Cerebellar nuclear complex (tissue), 1 donor: ENCODE measurements around the gene GRIK2.

Source experiments
- DNase-seq, 2 experiments: peaks; one replicate each; lab custom pipeline; 2025; lab: John Stamatoyannopoulos, UW

GRIK2 gene

DNA sequence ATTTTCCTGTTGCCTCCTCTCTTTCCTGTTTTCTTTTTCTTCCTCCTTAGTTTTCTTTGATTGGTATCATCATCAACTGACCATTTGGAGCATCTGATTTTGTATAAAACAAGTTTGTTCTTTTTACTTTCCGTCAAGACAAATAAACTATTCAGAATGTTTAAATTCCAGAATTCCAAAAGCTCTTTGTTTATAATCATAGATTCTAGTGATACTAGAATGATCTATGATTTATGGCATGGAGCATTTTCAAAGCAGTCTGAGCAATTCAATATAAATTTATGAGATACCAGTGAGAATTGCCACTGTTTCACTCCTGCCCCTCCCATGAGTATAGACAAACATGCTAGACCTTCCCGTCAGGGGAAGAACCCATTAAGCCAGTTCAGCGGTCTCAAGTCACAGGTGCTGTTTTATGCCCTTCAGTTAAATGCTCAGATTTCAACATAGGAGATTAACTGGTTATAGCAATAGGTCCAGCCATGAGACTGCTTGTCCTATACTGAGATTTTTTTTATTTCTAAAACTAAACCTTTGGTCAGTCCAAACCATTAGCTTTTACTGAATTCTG is 60.7 kb downstream of the GRIK2 start:
- DNase-seq = no peak

DNA sequence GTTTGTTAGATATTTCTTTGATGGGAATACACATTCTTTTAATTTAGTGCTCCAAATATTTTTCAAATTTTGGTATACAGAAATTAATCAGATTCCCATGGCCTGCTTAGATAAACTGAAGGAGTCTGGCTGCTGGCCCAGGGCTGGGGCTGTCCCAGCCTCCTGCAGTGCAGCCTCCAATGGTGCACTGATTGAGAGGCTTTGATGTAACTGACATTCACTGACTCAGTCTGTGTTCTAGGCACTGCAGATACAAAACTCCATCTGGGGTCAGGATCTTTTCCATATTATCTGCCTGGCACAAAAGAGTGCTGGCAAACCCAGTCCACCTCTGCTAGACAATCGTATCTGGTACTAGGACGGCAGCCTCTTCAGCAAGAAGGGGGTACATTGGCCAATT is 64.8 kb downstream of the GRIK2 start:
- DNase-seq = peak; percentile 44 to 45

DNA sequence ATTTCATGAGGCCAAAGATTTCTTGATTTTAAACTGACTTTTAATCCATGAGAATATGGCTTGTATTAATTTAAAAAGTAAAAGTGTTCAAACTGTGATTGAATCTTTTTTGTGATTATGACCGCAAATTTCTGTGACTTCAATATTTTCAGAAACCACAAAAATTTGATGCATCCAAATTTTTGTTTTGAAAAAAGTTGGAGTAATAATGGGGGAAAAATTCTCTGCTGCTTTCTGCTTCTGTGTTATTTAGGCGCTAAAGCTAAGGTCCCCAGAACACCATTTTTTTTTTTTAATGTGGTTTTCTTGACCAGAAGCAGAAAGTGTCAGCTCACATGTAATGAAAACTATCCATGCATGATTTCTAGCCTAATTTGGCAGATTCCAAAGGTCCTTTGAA is 65.3 kb downstream of the GRIK2 start:
- DNase-seq = no peak

- DNase-seq = no peak
These were observed 69.1 kb downstream of the GRIK2 start for GRCh38 chr6:101462576-101462975.

DNA sequence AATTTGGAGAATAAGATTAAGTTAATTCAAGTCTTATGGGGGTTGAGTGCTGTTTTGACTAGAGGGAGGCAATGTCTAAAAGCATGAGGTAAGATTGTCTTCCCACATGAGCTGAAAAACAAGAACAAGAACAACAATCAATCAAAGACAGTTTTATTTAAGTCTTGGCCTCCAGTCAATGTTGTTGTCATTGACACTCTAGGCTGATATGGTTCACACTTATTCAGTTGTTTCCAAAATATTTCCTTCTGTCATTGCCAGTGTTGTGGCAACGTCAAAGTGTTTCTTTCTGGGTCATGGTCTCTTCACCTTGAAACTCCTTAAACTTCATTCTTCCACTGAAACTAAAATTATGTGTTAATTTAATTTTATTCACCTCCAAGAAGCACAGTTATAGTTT is 72.4 kb downstream of the GRIK2 start:
- DNase-seq = no peak

GRCh38 chr6:101477436-101477835 is 83.9 kb downstream of the GRIK2 start:
- peak; percentile 71 to 92 for DNase-seq

DNA sequence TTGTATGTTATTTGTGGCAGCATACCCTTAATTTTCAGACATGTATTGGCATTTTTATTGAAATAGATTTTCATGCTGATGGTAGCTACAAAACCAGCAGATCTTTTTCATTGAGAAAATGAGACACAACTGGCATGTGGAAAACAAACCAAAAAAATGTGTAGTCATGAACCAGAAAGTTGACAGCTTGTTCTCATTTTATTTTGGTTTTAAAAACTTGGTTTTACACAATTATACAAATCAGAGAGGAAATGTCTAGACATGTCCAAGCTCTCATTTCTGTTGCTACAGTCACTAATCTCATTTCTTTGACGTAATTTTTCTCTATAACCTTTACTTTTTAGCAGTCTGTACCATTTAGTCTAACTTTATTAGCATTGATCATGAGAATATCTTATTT is 85.4 kb downstream of the GRIK2 start:
- no peak for DNase-seq

GRCh38 chr6:101482606-101483005 is 89.1 kb downstream of the GRIK2 start:
- no peak for DNase-seq

GRCh38 chr6:101484781-101485180 is 91.3 kb downstream of the GRIK2 start:
- DNase-seq = no peak

GRCh38 chr6:101486124-101486523 is 92.6 kb downstream of the GRIK2 start:
- no peak for DNase-seq

DNA sequence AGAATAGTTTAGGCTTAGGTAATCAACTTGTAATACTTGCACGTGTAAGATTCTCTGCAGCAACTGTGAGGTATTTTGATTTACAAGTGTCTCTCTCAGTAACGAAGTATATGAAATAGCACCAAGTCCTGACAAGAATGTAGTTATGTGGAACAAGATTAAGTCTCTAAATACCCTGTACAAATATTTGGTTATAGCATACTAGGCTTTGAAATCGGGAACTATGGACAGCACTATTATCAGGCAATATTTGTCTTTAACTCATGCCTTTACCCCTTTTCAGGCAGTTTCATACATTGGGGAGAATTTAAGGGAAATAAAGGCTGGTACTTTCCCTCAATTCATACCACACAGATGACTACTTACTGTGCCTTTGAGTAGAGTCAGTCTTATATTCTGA is 93.2 kb downstream of the GRIK2 start:
- DNase-seq = no peak

DNA sequence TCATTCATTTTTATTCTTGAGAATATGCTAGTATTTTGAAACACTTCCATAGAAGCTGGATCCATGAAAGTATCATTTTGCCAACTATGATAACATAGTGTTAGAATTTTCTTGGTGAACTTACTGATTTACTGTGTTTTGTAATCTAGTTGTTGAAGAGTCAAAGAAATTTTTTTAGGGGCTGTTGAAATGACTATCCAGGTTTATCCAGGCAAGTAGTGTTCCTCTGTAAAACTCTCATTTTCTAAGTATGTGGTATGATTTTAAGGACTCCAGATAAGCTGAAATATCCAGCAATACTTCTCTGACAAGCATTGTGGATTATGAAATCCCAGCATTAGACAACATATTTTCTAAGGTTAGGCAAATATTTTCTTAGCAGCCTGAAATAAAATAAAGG is 95.9 kb downstream of the GRIK2 start:
- DNase-seq = no peak

DNA sequence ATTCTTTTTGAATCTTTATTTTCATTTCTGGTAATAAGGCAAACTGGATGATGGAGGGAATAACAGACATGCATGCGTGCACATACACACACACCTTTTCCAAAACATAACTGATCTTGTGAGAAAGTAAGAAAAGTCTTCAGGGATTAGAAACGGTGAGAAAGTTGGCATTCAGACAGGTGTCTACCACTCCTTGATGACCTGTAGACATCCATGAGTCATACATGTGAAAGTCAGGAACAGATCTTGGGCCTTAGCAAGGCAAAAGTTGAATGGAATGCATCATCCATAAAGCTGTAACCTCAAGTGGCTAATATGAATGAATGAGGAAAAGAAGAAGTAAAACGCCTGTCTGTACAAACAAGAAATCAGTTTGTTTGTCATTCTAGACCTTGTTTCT is 97.3 kb downstream of the GRIK2 start:
- no peak for DNase-seq

GRCh38 chr6:101502818-101503217 is 109.3 kb downstream of the GRIK2 start:
- no peak for DNase-seq

GRCh38 chr6:101509536-101509935 is 116.0 kb downstream of the GRIK2 start:
- no peak for DNase-seq

DNA sequence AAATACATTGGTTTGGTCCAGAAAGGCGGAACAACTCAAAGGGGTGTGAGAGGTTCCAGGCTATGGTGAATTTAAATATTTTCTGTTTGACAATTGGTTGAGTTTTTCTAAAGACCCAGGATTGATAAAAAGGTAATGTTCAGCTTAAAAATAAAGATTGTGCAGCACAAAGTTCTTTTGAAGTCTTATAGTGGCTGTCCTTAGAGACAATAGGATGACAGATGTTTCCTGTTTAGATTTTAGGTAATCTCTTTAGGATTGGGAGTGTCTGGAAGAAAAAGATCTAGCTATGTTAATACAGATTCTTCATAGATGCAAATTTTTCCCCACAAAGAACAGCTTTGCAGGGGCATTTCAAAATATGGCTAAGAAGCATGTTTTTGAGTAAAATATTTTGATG is 119.7 kb downstream of the GRIK2 start:
- no peak for DNase-seq

- DNase-seq = no peak
These were observed 123.1 kb downstream of the GRIK2 start for GRCh38 chr6:101516578-101516977.

DNA sequence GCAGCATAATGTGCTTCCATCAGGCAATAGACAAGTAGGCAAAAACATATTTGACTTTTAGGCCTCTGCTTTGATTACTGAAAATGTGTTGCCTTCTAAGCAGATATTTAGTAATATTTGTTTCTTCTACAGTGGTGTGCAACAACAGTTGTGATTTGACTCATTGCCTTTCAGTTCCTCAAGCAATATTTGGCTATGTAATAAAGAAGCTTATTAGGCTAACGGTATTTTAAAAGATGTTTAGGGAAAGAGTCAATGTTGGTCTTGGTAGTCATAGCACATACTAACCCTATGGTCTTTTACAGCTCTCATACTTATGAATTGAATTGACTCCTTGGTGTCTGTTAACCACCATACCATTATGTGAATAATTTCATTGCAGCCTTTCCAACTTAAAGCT is 124.1 kb downstream of the GRIK2 start:
- DNase-seq = no peak

- no peak for DNase-seq
These were observed 128.7 kb downstream of the GRIK2 start for GRCh38 chr6:101522254-101522653.

DNA sequence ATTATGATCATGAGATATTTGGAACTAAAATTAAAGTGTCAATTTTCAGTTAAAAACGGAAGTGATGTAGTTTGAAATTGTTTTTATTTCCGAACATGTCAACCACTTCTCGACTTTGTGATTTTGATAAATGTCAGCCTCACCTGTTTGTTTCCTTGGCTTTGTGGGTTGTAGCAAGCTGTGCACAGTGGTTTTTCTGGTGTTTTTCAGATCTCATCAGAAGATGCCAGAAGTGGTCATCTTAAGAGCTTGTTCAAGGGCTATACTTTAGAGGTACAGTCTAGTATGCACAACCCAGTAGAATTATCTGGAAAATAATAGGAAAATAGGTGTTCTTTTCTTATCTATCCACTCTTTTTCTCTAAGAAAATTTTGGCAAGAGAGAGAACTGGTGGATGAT is 134.0 kb downstream of the GRIK2 start:
- no peak for DNase-seq

GRCh38 chr6:101528801-101529200 is 135.3 kb downstream of the GRIK2 start:
- DNase-seq = no peak

DNA sequence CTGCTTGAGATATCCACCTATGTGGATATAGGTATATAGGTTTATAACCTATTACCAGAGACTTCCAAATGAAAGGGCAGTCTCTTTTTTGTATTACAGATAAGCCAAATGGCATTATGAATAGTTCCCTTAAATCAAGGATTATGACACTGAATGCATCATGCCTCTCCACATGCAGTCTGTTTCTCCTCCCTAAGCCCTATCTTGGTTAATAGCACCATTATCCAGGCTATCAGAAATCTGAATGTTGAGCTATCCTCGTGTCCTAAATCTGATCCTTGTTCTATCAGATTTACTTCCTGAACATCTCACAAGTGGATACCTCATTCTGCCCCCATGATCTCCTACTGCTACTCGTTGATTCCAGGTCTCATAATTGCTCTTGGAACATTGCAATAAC is 138.0 kb downstream of the GRIK2 start:
- no peak for DNase-seq

GRCh38 chr6:101534386-101534785 is 140.9 kb downstream of the GRIK2 start:
- no peak for DNase-seq

DNA sequence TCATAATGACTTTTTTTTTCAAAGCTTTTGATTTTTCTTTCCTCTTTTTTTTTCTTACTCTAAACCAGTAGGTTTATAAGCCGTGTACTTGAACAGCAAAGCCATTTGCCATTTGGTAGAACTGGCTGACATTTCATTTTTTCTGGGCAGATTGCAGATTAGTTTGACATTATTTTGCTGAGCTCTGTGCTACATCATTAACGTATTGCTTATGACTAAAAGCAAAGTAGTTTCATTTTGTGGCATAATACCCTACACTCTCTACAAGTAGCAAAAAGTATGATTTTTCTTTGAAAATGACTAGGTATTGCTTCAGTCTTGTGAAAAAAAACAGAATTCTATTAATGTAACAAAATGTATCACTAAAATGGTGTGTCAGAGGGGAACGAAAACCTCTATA is 141.3 kb downstream of the GRIK2 start:
- peak in 1 of 2 experiments; percentile 42 for DNase-seq
